Measurements from ENCODE around the gene SNRPB2.
A peak's percentile ranks its signal among the peaks of the same experiment; 100 is the strongest.

The SNRPB2 gene

GRCh38 chr20:16729565-16730460, at the start of gene SNRPB2:
Gene SNRPB2 (plus strand): TSS chr20:16730026. CDS start chr20:16731703, 1,677 bp downstream.
- peaks cover 22% of the 10 kb centered on the region for H3K36me3 Mint-ChIP-seq
- peaks cover 13% of the 10 kb centered on the region for H3K27me3 Mint-ChIP-seq
- H3K9me3 Mint-ChIP-seq, result no peaks in the 10 kb centered on the region
- peaks cover 53% of the 10 kb centered on the region for H3K4me1 Mint-ChIP-seq
- peak within 1 kb of the TSS; percentile 100 for H3K4me3 Mint-ChIP-seq
- peak within 1 kb of the TSS; percentile 100 for H3K27ac Mint-ChIP-seq

- no peak overlapping the region for H3K27ac Mint-ChIP-seq
- H3K27me3 Mint-ChIP-seq, result peaks cover 5% of the 10 kb centered on the region
- no peak overlapping the region for H3K4me3 Mint-ChIP-seq
- H3K36me3 Mint-ChIP-seq, result no peaks in the 10 kb centered on the region
- no peaks in the 10 kb centered on the region for H3K9me3 Mint-ChIP-seq
- H3K4me1 Mint-ChIP-seq, result no peaks in the 10 kb centered on the region
Observed at GRCh38 chr20:16684416-16684815, 45.4 kb upstream of the SNRPB2 start.

GRCh38 chr20:16689906-16690305, 39.9 kb upstream of the SNRPB2 start:
- H3K9me3 Mint-ChIP-seq, result no peaks in the 10 kb centered on the region
- peaks cover 4% of the 10 kb centered on the region for H3K27me3 Mint-ChIP-seq
- H3K36me3 Mint-ChIP-seq, result no peaks in the 10 kb centered on the region
- H3K4me1 Mint-ChIP-seq, result peaks cover 5% of the 10 kb centered on the region
- H3K4me3 Mint-ChIP-seq, result no peak overlapping the region
- H3K27ac Mint-ChIP-seq, result no peak overlapping the region

GRCh38 chr20:16691381-16691780, 38.4 kb upstream of the SNRPB2 start:
- H3K4me3 Mint-ChIP-seq, result no peak overlapping the region
- peaks cover 4% of the 10 kb centered on the region for H3K27me3 Mint-ChIP-seq
- no peaks in the 10 kb centered on the region for H3K9me3 Mint-ChIP-seq
- H3K4me1 Mint-ChIP-seq, result peaks cover 5% of the 10 kb centered on the region
- no peaks in the 10 kb centered on the region for H3K36me3 Mint-ChIP-seq
- H3K27ac Mint-ChIP-seq, result no peak overlapping the region

GRCh38 chr20:16692009-16692408, 37.8 kb upstream of the SNRPB2 start:
- Mint-ChIP-seq H3K27me3 (peaks cover 4% of the 10 kb centered on the region), H3K4me3 (no peak overlapping the region), H3K4me1 (peaks cover 5% of the 10 kb centered on the region), H3K27ac (no peak overlapping the region), H3K36me3 (no peaks in the 10 kb centered on the region), H3K9me3 (no peaks in the 10 kb centered on the region)

GRCh38 chr20:16692442-16692841, 37.4 kb upstream of the SNRPB2 start:
- Mint-ChIP-seq H3K9me3 (no peaks in the 10 kb centered on the region), H3K27me3 (peaks cover 3% of the 10 kb centered on the region), H3K4me3 (no peak overlapping the region), H3K36me3 (no peaks in the 10 kb centered on the region), H3K27ac (no peak overlapping the region), H3K4me1 (peaks cover 5% of the 10 kb centered on the region)

- Mint-ChIP-seq H3K27ac (no peak overlapping the region), H3K4me3 (no peak overlapping the region), H3K9me3 (no peaks in the 10 kb centered on the region), H3K27me3 (peaks cover 1% of the 10 kb centered on the region), H3K4me1 (peaks cover 5% of the 10 kb centered on the region), H3K36me3 (no peaks in the 10 kb centered on the region)
Observed at GRCh38 chr20:16693278-16693677, 36.5 kb upstream of the SNRPB2 start.

- no peaks in the 10 kb centered on the region for H3K9me3 Mint-ChIP-seq
- peaks cover 5% of the 10 kb centered on the region for H3K4me1 Mint-ChIP-seq
- peaks cover 1% of the 10 kb centered on the region for H3K27me3 Mint-ChIP-seq
- H3K27ac Mint-ChIP-seq, result no peak overlapping the region
- no peaks in the 10 kb centered on the region for H3K36me3 Mint-ChIP-seq
- no peak overlapping the region for H3K4me3 Mint-ChIP-seq
Observed at GRCh38 chr20:16694161-16694560, 35.7 kb upstream of the SNRPB2 start.

GRCh38 chr20:16695628-16696027, 34.2 kb upstream of the SNRPB2 start:
- H3K36me3 Mint-ChIP-seq, result no peaks in the 10 kb centered on the region
- peaks cover 1% of the 10 kb centered on the region for H3K27me3 Mint-ChIP-seq
- no peak overlapping the region for H3K27ac Mint-ChIP-seq
- peaks cover 5% of the 10 kb centered on the region for H3K4me1 Mint-ChIP-seq
- no peak overlapping the region for H3K4me3 Mint-ChIP-seq
- H3K9me3 Mint-ChIP-seq, result no peaks in the 10 kb centered on the region

GRCh38 chr20:16699293-16699692, 30.5 kb upstream of the SNRPB2 start:
- H3K4me1 Mint-ChIP-seq, result no peaks in the 10 kb centered on the region
- H3K36me3 Mint-ChIP-seq, result no peaks in the 10 kb centered on the region
- H3K4me3 Mint-ChIP-seq, result no peak overlapping the region
- H3K27me3 Mint-ChIP-seq, result peaks cover 1% of the 10 kb centered on the region
- no peaks in the 10 kb centered on the region for H3K9me3 Mint-ChIP-seq
- no peak overlapping the region for H3K27ac Mint-ChIP-seq

- Mint-ChIP-seq H3K36me3 (peaks cover 2% of the 10 kb centered on the region), H3K4me3 (no peak overlapping the region), H3K27me3 (peaks cover 1% of the 10 kb centered on the region), H3K9me3 (no peaks in the 10 kb centered on the region), H3K27ac (no peak overlapping the region), H3K4me1 (no peaks in the 10 kb centered on the region)
Observed at GRCh38 chr20:16701296-16701695, 28.5 kb upstream of the SNRPB2 start.

- Mint-ChIP-seq H3K27me3 (no peaks in the 10 kb centered on the region), H3K4me1 (peaks cover 21% of the 10 kb centered on the region), H3K36me3 (peaks cover 2% of the 10 kb centered on the region)
Observed at GRCh38 chr20:16703570-16703969, 26.3 kb upstream of the SNRPB2 start.

GRCh38 chr20:16707674-16708073, 22.2 kb upstream of the SNRPB2 start:
- no peak overlapping the region for H3K27ac Mint-ChIP-seq
- peaks cover 37% of the 10 kb centered on the region for H3K4me1 Mint-ChIP-seq
- no peaks in the 10 kb centered on the region for H3K9me3 Mint-ChIP-seq
- no peaks in the 10 kb centered on the region for H3K27me3 Mint-ChIP-seq
- H3K4me3 Mint-ChIP-seq, result no peak overlapping the region
- H3K36me3 Mint-ChIP-seq, result peaks cover 2% of the 10 kb centered on the region

More at GRCh38 chr20:16703570-16703969, 26.3 kb upstream of the SNRPB2 start:
- H3K27ac Mint-ChIP-seq, result no peak overlapping the region
- H3K9me3 Mint-ChIP-seq, result no peaks in the 10 kb centered on the region
- no peak overlapping the region for H3K4me3 Mint-ChIP-seq

- Mint-ChIP-seq H3K36me3 (peaks cover 2% of the 10 kb centered on the region), H3K27me3 (no peaks in the 10 kb centered on the region), H3K27ac (peak overlapping the region; percentile 5), H3K4me3 (peak overlapping the region; percentile 49), H3K4me1 (peaks cover 37% of the 10 kb centered on the region), H3K9me3 (no peaks in the 10 kb centered on the region)
Observed at GRCh38 chr20:16708602-16709001, 21.2 kb upstream of the SNRPB2 start.

GRCh38 chr20:16709017-16709416, 20.8 kb upstream of the SNRPB2 start:
- peak overlapping the region; percentile 49 for H3K4me3 Mint-ChIP-seq
- no peaks in the 10 kb centered on the region for H3K27me3 Mint-ChIP-seq
- H3K27ac Mint-ChIP-seq, result no peak overlapping the region
- no peaks in the 10 kb centered on the region for H3K9me3 Mint-ChIP-seq
- peaks cover 2% of the 10 kb centered on the region for H3K36me3 Mint-ChIP-seq
- H3K4me1 Mint-ChIP-seq, result peaks cover 37% of the 10 kb centered on the region

- peaks cover 4% of the 10 kb centered on the region for H3K27me3 Mint-ChIP-seq
- no peaks in the 10 kb centered on the region for H3K9me3 Mint-ChIP-seq
- H3K4me1 Mint-ChIP-seq, result peaks cover 37% of the 10 kb centered on the region
- H3K4me3 Mint-ChIP-seq, result no peak overlapping the region
- no peak overlapping the region for H3K27ac Mint-ChIP-seq
- no peaks in the 10 kb centered on the region for H3K36me3 Mint-ChIP-seq
Observed at GRCh38 chr20:16710781-16711180, 19.0 kb upstream of the SNRPB2 start.
